NCI-H748 (cell line): ENCODE data around the gene OR4C5.
"Not testable (repeated sequence)": the region's sequence is repeated elsewhere in the genome, so short reads cannot be mapped to it uniquely, and the experiment has no call there.

Experiments
- DNase-seq: peaks from one replicate; lab custom pipeline; 2025; ENCODE audit not compliant: unreplicated experiment; lab: John Stamatoyannopoulos, UW

Gene OR4C5

DNA sequence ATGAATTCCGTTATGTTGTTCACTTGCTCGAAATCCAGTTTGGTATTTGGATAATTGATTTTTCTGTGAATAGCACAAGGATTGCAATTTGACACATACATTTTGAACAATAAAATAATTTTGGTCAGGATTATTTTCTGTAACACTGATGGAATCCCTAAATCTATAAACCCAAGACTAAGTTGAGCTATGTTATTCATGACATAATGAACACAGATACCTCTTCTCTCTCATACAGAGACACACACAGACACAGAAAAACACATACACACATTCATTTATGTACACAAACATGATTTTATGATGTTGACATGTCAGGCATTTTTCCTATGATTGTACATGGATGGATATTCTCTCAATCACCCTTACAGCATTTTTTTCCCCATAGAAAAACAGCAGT is at the start of gene OR4C5:
OR4C5 (minus strand) TSS at position 101 of the 400 bp plus-strand sequence; CDS start at position 101, 0 bp downstream.
- no peak for DNase-seq

DNA sequence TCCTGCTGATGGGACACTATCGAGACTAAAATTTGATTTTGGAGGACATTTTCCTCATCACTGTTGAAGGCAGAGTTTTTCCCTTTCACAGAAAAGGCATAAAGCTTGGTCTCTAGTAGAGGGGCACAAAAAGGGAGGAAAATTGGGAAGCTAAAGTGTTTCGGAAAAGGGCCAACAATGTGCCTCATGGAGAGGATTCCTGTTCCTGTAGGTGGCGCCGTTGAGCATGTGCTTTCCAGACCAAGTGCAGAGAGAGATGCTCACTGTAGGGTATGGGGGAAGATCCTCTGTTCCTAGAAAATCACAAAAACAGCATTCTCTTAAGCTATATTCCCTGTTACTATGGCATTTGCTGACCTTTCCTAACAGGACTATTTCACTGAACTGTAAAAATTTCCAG is 18.4 kb upstream of the OR4C5 start:
- DNase-seq = peak; percentile 12

DNA sequence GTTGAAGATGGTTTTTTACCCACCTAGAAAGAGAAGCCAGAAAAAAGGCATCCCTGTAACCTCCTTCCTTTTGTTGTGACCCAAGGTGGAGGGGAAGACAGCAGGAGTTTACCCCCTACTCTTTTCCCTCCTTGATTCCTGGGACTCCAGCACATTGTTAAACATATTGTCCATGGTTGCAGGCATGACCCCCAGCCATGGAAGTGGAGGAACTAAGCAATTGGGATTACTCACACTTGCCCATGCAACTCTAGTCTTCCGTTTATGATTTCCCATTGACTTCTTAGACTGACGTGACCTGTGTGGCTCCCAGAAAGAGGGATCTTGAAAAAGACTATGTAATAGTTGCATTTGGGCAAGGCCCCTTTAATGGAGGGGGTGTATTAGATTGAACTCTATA is 17.9 kb upstream of the OR4C5 start:
- DNase-seq = not testable (repeated sequence)

DNA sequence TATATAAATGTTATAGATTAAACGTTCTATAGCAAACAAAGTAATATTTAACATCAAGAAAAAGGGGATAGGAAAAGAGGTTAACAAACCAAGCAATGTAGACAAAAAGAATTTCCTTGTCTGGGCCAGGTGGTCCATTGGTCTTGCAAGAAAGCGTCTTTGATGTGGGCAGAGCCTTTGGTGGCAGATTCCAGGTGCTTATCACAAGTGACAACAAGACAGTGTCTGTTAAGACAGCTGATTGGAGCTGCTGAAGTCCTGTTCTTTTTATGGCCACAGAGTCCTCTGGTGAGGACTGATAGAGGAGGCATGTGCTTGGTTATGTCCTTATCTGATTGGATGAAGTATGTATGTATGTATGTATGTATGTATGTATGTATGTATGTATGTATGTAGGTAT is 5.0 kb downstream of the OR4C5 start:
- not testable (repeated sequence) for DNase-seq

DNA sequence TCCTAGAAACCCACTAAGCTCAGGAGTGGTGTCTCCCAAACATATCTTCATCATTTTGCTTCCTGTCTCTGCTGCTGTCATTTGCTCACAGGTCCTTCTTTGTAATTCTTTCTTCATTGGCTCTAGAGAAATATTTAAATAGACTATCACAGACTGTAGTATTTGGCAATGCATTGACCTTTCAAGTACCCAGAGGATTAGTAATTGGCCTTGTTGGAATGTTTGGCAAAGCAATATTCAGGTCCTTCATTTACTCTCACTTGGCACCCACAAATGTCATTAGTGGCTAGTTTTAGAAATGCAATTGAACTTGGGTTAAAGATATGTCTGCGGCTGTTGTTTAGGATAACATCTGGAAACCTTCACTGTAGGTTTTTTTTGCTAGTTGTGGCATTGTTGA is 11.6 kb downstream of the OR4C5 start:
- no peak for DNase-seq

DNA sequence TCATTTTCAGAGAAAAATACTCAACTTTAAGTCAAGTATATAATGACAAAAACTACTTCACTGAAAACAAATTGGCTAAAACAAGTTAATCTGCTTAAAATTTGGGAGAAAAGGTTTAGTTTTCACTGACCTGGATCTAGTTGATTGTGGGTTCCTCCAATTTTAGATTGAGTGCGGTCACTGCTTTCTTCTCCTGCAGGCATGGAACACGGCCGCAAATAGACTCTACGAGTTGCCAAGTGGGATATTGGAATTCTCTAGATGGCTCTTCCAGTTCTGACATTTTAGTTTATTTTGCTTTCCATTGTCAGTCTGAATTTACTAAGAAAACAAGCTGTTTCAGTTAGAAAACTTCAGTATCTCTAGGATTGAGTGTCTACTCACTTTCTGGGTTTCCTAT is 12.3 kb downstream of the OR4C5 start:
- no peak for DNase-seq

DNA sequence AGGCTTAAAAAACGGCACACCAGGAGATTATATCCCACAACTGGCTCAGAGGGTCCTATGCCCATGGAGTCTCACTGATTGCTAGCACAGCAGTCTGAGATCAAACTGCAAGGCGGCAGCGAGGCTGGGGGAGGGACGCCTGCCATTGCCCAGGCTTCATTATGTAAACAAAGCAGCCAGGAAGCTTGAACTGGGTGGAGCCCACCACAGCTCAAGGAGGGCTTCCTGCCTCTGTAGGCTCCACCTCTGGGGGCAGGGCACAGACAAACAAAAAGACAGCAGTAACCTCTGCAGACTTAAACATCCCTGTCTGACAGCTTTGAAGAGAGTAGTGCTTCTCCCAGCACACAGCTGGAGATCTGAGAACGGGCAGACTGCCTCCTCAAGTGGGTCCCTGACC is 20.0 kb downstream of the OR4C5 start:
- not testable (repeated sequence) for DNase-seq

DNA sequence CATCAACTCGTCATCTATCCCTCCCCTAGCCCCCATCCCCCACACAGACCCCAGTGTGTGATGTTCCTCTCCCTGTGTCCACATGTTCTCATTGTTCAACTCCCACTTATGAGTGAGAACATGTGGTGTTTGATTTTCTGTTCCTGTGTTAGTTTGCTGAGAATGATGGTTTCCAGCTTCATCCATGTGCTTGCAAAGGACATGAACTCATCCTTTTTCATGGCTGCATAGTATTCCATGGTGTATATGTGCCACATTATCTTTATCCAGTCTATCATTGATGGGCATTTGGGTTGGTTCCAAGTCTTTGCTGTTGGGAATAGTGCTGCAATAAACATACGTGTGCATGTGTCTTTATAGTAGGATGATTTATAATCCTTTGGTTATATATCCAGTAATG is 23.8 kb downstream of the OR4C5 start:
- DNase-seq = not testable (repeated sequence)

DNA sequence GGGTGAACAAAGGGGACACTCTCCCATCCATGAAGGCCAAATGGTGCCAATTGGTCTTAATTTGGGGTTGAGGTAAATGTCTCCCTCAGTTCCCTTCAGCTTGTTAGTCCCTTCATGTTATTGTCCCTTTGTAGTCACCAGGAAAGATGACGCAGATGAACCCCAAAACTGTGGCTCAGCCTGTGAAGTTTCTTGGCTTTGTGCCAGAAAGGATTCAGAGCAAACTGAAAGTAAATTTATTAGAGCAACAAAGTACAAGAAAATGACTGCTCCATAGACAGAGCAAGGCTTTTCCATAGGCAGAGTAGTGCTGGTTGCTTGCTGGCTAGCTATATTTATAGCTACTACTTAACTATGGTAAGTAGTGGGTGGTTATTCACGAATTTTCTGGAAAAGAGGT is 24.8 kb downstream of the OR4C5 start:
- no peak for DNase-seq

DNA sequence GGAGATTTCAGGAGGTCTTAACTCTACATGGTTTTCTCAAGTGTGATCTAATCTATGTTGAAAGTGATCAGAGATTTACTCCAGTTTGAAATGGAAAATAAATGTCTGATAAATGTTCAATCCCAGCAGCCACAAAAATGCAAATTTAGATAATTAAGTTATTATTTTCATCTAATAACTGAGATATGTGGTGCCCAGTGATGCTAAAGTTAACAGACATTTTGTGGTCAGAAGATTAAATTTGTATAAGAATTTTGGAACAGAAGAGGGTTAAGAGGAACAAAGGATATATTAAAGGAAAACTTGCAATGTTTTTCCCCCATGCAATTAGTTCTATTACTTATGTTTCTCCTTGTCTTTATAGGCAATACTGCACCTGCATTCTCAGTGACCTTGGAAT is 41.6 kb downstream of the OR4C5 start, which contains the start of gene OR4C3:
OR4C3 (plus strand) TSS at position 301 of the 400 bp plus-strand sequence. CDS start 102 bp downstream, outside the sequence.
- DNase-seq = not testable (repeated sequence)

DNA sequence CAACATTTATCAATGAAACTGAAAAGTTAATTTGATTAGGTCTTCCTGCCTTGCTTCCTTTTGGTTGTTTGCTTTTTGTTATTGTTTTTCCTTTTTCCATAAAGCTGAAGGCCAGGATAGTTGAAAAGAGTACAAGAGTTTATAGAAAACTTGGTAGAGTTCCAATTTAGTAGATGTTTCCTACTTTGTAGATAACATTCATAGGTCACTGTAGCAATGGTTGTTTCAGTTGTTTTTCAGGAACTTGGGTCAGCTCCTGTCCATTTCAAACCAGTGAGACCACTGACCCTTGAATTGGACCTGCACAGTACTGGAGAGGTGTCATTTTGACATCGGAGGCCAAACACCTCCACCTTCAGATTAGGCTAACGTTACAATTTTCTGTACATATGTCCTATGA is 46.5 kb downstream of the OR4C5 start:
- DNase-seq = not testable (repeated sequence)
